Osteoblast (primary cell): Measurements from ENCODE around the gene CEP85L. TPM values are rescaled to one million over a fixed set of nuclear protein-coding genes. Genes with fewer than 3 reads are reported as not detected.

Experiments
- DNase-seq: peaks from one replicate; pipeline ENCODE4 v3.0.0; 2011; ENCODE audit warnings: low spot score, mixed read lengths; ENCODE audit not compliant: insufficient read length; ENCODE audit errors: missing footprints
- H2AFZ ChIP-seq: 2 replicates; pipeline ENCODE4 v1.6.0; 2011; ENCODE audit warnings: mild to moderate bottlenecking, low read length
- H3K27ac ChIP-seq: 2 replicates; pipeline ENCODE4 v1.5.1; 2011; ENCODE audit warnings: mild to moderate bottlenecking, low read depth, low read length, moderate library complexity
- H3K27me3 ChIP-seq: 2 replicates; pipeline ENCODE4 v1.6.0; 2012; ENCODE audit warnings: mild to moderate bottlenecking, control low read depth, inconsistent platforms, low read length, moderate library complexity; ENCODE audit not compliant: insufficient read depth
- H3K36me3 ChIP-seq: 2 replicates; pipeline ENCODE4 v1.5.1; 2011; ENCODE audit warnings: mild to moderate bottlenecking, low read length, control low read depth, moderate library complexity; ENCODE audit not compliant: insufficient read depth
- H3K4me1 ChIP-seq: 2 replicates; pipeline ENCODE4 v1.5.1; 2011; ENCODE audit warnings: mild to moderate bottlenecking, low read length, control low read depth, moderate library complexity; ENCODE audit not compliant: insufficient read depth
- H3K4me2 ChIP-seq: 2 replicates; pipeline ENCODE4 v1.6.0; 2011; ENCODE audit warnings: mild to moderate bottlenecking, low read length; ENCODE audit not compliant: insufficient read depth
- H3K4me3 ChIP-seq: fragments of 200-600 bp; sonication (generic); 3 replicates; pipeline ENCODE4 v1.5.1; 2012; ENCODE audit warnings: mild to moderate bottlenecking, low read length, inconsistent platforms; ENCODE audit not compliant: insufficient read depth
- H3K79me2 ChIP-seq: 2 replicates; pipeline ENCODE4 v1.6.0; 2012; ENCODE audit warnings: mild to moderate bottlenecking, low read length, control low read depth, inconsistent platforms; ENCODE audit not compliant: insufficient read depth
- H3K9me3 ChIP-seq: 2 replicates; pipeline ENCODE4 v1.5.1; 2011; ENCODE audit warnings: low read depth, low read length, control low read depth
- H4K20me1 ChIP-seq: 2 replicates; pipeline ENCODE4 v1.6.0; 2012; ENCODE audit warnings: mild to moderate bottlenecking, low read length, control low read depth; ENCODE audit not compliant: insufficient read depth
- CTCF ChIP-seq: IDR thresholded peaks from 2 replicates; pipeline ENCODE4 v1.5.1; 2011; ENCODE audit warnings: mild to moderate bottlenecking, low read depth, low read length, moderate library complexity; ENCODE audit errors: extremely low read depth
- total RNA-seq: library from RNA; depleted of rRNA; stranded (reverse); fragments of >200 nt; gene quantifications from 2 replicates; pipeline ENCODE4 v1.2.3, GENCODE V29; 2012

Gene CEP85L
- total RNA-seq, 1 donor, result 15.2 TPM

DNA sequence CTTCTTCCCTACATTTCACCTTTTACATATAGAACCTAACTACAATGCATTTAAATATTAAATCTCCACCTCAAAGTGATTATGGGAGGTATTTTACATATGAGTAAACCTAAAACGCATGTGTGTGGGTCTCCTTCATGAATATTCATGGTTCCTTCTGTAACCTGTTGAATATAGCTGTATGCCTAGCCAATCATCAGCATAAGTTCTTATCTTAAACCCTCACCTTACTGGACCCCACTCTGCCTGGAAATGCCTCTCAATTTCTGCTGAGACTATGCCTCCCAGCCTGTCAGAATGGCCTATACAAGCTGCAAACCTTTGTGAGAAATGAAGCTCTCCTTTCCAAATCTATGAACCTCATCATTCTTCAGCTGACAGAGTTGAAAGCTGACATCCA lies 21.3 kb downstream of the CEP85L start:
- Histone ChIP-seq H3K4me2 (no peak overlapping the region), H2AFZ (no peak overlapping the region), H3K36me3 (peaks cover 4% of the 10 kb centered on the region), H3K79me2 (peaks cover 85% of the 10 kb centered on the region), H3K4me1 (no peaks in the 10 kb centered on the region), H3K4me3 (no peak overlapping the region), H3K27me3 (no peaks in the 10 kb centered on the region), H3K27ac (no peak overlapping the region), H3K9me3 (no peaks in the 10 kb centered on the region), H4K20me1 (peaks cover 17% of the 10 kb centered on the region)
- TF ChIP-seq CTCF, result no peak
- no peak for DNase-seq

- Histone ChIP-seq H3K4me2 (no peak overlapping the region), H3K27ac (no peak overlapping the region), H4K20me1 (peaks cover 31% of the 10 kb centered on the region), H3K4me3 (no peak overlapping the region), H3K4me1 (peaks cover 3% of the 10 kb centered on the region), H3K36me3 (peaks cover 4% of the 10 kb centered on the region), H2AFZ (no peak overlapping the region), H3K27me3 (no peaks in the 10 kb centered on the region), H3K9me3 (no peaks in the 10 kb centered on the region), H3K79me2 (peaks cover 91% of the 10 kb centered on the region)
- no peak for DNase-seq
- no peak for TF ChIP-seq CTCF
These were observed 23.7 kb downstream of the CEP85L start for GRCh38 chr6:118627724-118628123.

DNA sequence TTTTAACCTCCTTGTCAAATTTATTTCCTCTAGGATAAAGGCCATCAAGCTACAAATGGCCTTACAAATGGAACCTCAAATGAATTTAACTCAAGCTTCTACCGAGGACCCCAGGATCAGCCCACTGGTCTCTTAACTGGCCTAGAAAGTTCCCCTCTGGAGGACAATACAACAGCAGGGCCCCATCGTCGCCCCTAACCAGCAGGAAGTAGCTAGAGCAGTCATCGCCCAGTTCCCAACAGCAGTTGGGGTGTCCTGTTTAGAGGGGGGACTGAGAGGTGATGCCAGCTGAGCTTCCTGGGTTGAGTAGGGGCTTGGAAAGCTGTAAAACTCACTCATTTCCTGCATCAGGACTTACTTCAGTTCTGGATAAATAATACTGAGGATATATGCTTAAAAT lies 25.6 kb downstream of the CEP85L start:
- H3K9me3 ChIP-seq, result no peaks in the 10 kb centered on the region

More for the DNA sequence above, 25.6 kb downstream of the CEP85L start:
- Histone ChIP-seq H3K4me3 (no peak overlapping the region), H3K27me3 (no peaks in the 10 kb centered on the region), H3K4me2 (no peak overlapping the region), H4K20me1 (peaks cover 39% of the 10 kb centered on the region), H3K36me3 (peaks cover 2% of the 10 kb centered on the region), H3K4me1 (peaks cover 7% of the 10 kb centered on the region), H3K27ac (no peak overlapping the region), H3K79me2 (peaks cover 97% of the 10 kb centered on the region), H2AFZ (no peak overlapping the region)
- TF ChIP-seq CTCF, result no peak
- no peak for DNase-seq
